Measurements from ENCODE around the gene GAREM2.
A peak's percentile ranks its signal among the peaks of the same experiment; 100 is the strongest.
"Not testable (repeated sequence)": the region's sequence is repeated elsewhere in the genome, so short reads cannot be mapped to it uniquely, and the experiment has no call there.

Gene GAREM2

GRCh38 chr2:26172871-26173775, at the start of gene GAREM2:
TSS of gene GAREM2 (plus strand) at chr2:26173088. CDS start at chr2:26173221, 133 bp downstream.
- DNase-seq (ENCODE audit: low spot score): no peak

- DNase-seq (ENCODE audit: low spot score): no peak
Measured at GRCh38 chr2:26123426-26123825, 49.5 kb upstream of the GAREM2 start.

GRCh38 chr2:26126074-26126473, 46.8 kb upstream of the GAREM2 start:
- DNase-seq (ENCODE audit: low spot score): no peak

GRCh38 chr2:26128176-26128575, 44.7 kb upstream of the GAREM2 start:
- DNase-seq (ENCODE audit: low spot score): no peak

GRCh38 chr2:26130763-26131162, 42.1 kb upstream of the GAREM2 start:
- DNase-seq (ENCODE audit: low spot score): no peak

GRCh38 chr2:26136451-26136850, 36.4 kb upstream of the GAREM2 start:
- no peak for DNase-seq (ENCODE audit: low spot score)

- DNase-seq (ENCODE audit: low spot score): no peak
Measured at GRCh38 chr2:26139269-26140183, 33.4 kb upstream of the GAREM2 start.

- DNase-seq (ENCODE audit: low spot score): no peak
Measured at GRCh38 chr2:26141145-26141769, 31.6 kb upstream of the GAREM2 start.

GRCh38 chr2:26144031-26144430, 28.9 kb upstream of the GAREM2 start:
- no peak for DNase-seq (ENCODE audit: low spot score)

- peak; percentile 32 for DNase-seq (ENCODE audit: low spot score)
Measured at GRCh38 chr2:26144953-26145680, 27.8 kb upstream of the GAREM2 start.

GRCh38 chr2:26148501-26148900, 24.4 kb upstream of the GAREM2 start:
- no peak for DNase-seq (ENCODE audit: low spot score)

- DNase-seq (ENCODE audit: low spot score): no peak
Measured at GRCh38 chr2:26150243-26150642, 22.6 kb upstream of the GAREM2 start.

- no peak for DNase-seq (ENCODE audit: low spot score)
Measured at GRCh38 chr2:26157580-26157979, 15.3 kb upstream of the GAREM2 start.

- DNase-seq (ENCODE audit: low spot score): no peak
Measured at GRCh38 chr2:26161926-26162325, 11.0 kb upstream of the GAREM2 start.

GRCh38 chr2:26162963-26163362, 9.9 kb upstream of the GAREM2 start:
- no peak for DNase-seq (ENCODE audit: low spot score)

GRCh38 chr2:26164231-26164630, 8.7 kb upstream of the GAREM2 start:
- DNase-seq (ENCODE audit: low spot score): no peak

GRCh38 chr2:26164641-26165211, 8.2 kb upstream of the GAREM2 start:
- no peak for DNase-seq (ENCODE audit: low spot score)

GRCh38 chr2:26165403-26165802, 7.5 kb upstream of the GAREM2 start:
- DNase-seq (ENCODE audit: low spot score): no peak

- not testable (repeated sequence) for DNase-seq (ENCODE audit: low spot score)
Measured at GRCh38 chr2:26166541-26166940, 6.3 kb upstream of the GAREM2 start.

- no peak for DNase-seq (ENCODE audit: low spot score)
Measured at GRCh38 chr2:26168785-26169184, 4.1 kb upstream of the GAREM2 start.

GRCh38 chr2:26169226-26169625, 3.7 kb upstream of the GAREM2 start:
- no peak for DNase-seq (ENCODE audit: low spot score)
